Measurements from ENCODE around the gene NHS.
"Not testable (repeated sequence)": the region's sequence is repeated elsewhere in the genome, so short reads cannot be mapped to it uniquely, and the experiment has no call there.

Gene NHS

GRCh38 chrX:17553961-17554482 is 179.0 kb downstream of the NHS start:
- DNase-seq: no peak

- no peak for DNase-seq
Measured at GRCh38 chrX:17554914-17555313, 179.9 kb downstream of the NHS start.

GRCh38 chrX:17555846-17556245 is 180.8 kb downstream of the NHS start:
- no peak for DNase-seq

GRCh38 chrX:17559728-17560379 is 184.9 kb downstream of the NHS start:
- no peak for DNase-seq

GRCh38 chrX:17560385-17560784 is 185.4 kb downstream of the NHS start:
- no peak for DNase-seq

GRCh38 chrX:17563076-17563475 is 188.1 kb downstream of the NHS start:
- no peak for DNase-seq

GRCh38 chrX:17563515-17563914 is 188.5 kb downstream of the NHS start:
- DNase-seq: no peak

- DNase-seq: no peak
Measured at GRCh38 chrX:17564689-17565409, 189.8 kb downstream of the NHS start.

- DNase-seq: no peak
Measured at GRCh38 chrX:17566740-17567139, 191.7 kb downstream of the NHS start.

- DNase-seq: no peak
Measured at GRCh38 chrX:17567187-17567586, 192.2 kb downstream of the NHS start.

GRCh38 chrX:17567821-17568220 is 192.8 kb downstream of the NHS start:
- no peak for DNase-seq

GRCh38 chrX:17568804-17569203 is 193.8 kb downstream of the NHS start:
- not testable (repeated sequence) for DNase-seq

- no peak for DNase-seq
Measured at GRCh38 chrX:17579026-17579425, 204.0 kb downstream of the NHS start.

GRCh38 chrX:17580539-17581152 is 205.6 kb downstream of the NHS start:
- DNase-seq: no peak

GRCh38 chrX:17581641-17582040 is 206.6 kb downstream of the NHS start:
- no peak for DNase-seq

- DNase-seq: no peak
Measured at GRCh38 chrX:17584248-17584681, 209.3 kb downstream of the NHS start.

GRCh38 chrX:17585006-17585405 is 210.0 kb downstream of the NHS start:
- DNase-seq: no peak

GRCh38 chrX:17587366-17587765 is 212.4 kb downstream of the NHS start:
- DNase-seq: no peak

GRCh38 chrX:17588303-17588702 is 213.3 kb downstream of the NHS start:
- DNase-seq: no peak

GRCh38 chrX:17590892-17591740 is 216.1 kb downstream of the NHS start:
- no peak for DNase-seq

- no peak for DNase-seq
Measured at GRCh38 chrX:17591741-17592110, 216.7 kb downstream of the NHS start.

- no peak for DNase-seq
Measured at GRCh38 chrX:17592117-17592516, 217.1 kb downstream of the NHS start.

- DNase-seq: no peak
Measured at GRCh38 chrX:17594693-17595092, 219.7 kb downstream of the NHS start.
